GM12891 (cell line): Measurements from ENCODE around the gene STC2.

Source experiments
- POLR2A ChIP-seq: IDR thresholded peaks from 2 replicates; pipeline ENCODE4 v1.6.1; 2011; ENCODE audit warnings: low read depth, low read length, control low read depth
- POLR2AphosphoS5 ChIP-seq: IDR thresholded peaks from 2 replicates; pipeline ENCODE4 v1.6.1; 2011; ENCODE audit warnings: low read depth, low read length, control low read depth
- SPI1 ChIP-seq: IDR thresholded peaks from 2 replicates; pipeline ENCODE4 v1.6.1; 2011; ENCODE audit warnings: low read depth, low read length, control low read depth

- TF ChIP-seq POLR2AphosphoS5: no peak
- no peak for TF ChIP-seq SPI1
- no peak for TF ChIP-seq POLR2A
Measured at GRCh38 chr5:173311818-173312585, 16.2 kb downstream of the STC2 start.
